Brain microvascular endothelial cell (primary cell): ENCODE data around the gene CEP41.
A peak's percentile ranks its signal among the peaks of the same experiment; 100 is the strongest.

Experiments used
- DNase-seq: peaks from one replicate; pipeline ENCODE4 v3.0.0-alpha.2; 2020
- H3K27ac ChIP-seq: fragments of 250-450 bp; sonication (Bioruptor Pico); 2 replicates; pipeline ENCODE4 v1.5.1; 2020; ENCODE audit warnings: mild to moderate bottlenecking, moderate library complexity
- H3K27me3 ChIP-seq: fragments of 250-450 bp; sonication (Bioruptor Pico); replicated peaks from 2 replicates; pipeline ENCODE4 v1.5.1; 2020; ENCODE audit warnings: mild to moderate bottlenecking
- H3K36me3 ChIP-seq: fragments of 250-450 bp; sonication (Bioruptor Pico); replicated peaks from 2 replicates; pipeline ENCODE4 v1.5.1; 2020; ENCODE audit warnings: mild to moderate bottlenecking
- H3K4me3 ChIP-seq: 2 replicates; pipeline ENCODE4 v1.5.1; 2011; ENCODE audit warnings: low read depth, mild to moderate bottlenecking, control low read depth, low read length, moderate library complexity
- in situ Hi-C: cut with HindIII; loops from 2 replicates; pipeline ENCODE4 v1.10.0; 2017; ENCODE audit warnings: low sequenced_read_pairs, low pct_ligation_motif_present
- TF ChIP-seq, protein P1 (sequence below): IDR thresholded peaks from 2 replicates; pipeline ENCODE4 v1.5.1; 2011; ENCODE audit warnings: low read depth, mild to moderate bottlenecking, moderate library complexity, low read length, control low read depth, inconsistent platforms; ENCODE audit errors: missing control alignments

CEP41 gene

GRCh38 chr7:130393841-130394411 is 46.9 kb downstream of the CEP41 start:
- no peak overlapping the region for H3K4me3 ChIP-seq
- in situ Hi-C loops: no loop called here

DNA sequence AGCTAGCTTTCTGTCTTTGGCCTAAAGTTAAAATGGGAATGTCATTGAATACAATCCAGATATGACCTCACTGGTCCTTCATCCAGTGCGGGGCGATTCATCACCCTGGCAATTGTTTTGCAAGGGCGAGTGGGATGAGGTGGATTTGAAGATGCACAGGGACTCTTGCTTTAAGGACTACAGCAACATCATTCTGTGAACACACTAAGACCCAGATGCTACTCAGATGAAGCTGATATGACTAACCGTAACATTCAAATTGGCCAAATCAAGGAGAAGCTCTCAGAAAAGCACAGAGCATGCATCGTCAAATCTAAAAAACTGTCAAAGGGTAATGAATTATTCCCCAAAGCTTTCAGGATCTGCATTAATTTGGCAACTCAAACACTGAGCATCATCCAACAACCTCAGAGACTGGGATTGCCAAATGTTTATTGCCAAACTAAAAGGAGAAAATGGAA is 47.7 kb downstream of the CEP41 start:
- no peak overlapping the region for H3K4me3 ChIP-seq

More at GRCh38 chr7:130393841-130394411, 46.9 kb downstream of the CEP41 start:
- no peak for DNase-seq
- H3K36me3 ChIP-seq: no peaks in the 10 kb centered on the region
- H3K27ac ChIP-seq: no peak overlapping the region
- no peaks in the 10 kb centered on the region for H3K27me3 ChIP-seq
- TF ChIP-seq, protein P1, sequence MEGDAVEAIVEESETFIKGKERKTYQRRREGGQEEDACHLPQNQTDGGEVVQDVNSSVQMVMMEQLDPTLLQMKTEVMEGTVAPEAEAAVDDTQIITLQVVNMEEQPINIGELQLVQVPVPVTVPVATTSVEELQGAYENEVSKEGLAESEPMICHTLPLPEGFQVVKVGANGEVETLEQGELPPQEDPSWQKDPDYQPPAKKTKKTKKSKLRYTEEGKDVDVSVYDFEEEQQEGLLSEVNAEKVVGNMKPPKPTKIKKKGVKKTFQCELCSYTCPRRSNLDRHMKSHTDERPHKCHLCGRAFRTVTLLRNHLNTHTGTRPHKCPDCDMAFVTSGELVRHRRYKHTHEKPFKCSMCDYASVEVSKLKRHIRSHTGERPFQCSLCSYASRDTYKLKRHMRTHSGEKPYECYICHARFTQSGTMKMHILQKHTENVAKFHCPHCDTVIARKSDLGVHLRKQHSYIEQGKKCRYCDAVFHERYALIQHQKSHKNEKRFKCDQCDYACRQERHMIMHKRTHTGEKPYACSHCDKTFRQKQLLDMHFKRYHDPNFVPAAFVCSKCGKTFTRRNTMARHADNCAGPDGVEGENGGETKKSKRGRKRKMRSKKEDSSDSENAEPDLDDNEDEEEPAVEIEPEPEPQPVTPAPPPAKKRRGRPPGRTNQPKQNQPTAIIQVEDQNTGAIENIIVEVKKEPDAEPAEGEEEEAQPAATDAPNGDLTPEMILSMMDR: no peak

DNA sequence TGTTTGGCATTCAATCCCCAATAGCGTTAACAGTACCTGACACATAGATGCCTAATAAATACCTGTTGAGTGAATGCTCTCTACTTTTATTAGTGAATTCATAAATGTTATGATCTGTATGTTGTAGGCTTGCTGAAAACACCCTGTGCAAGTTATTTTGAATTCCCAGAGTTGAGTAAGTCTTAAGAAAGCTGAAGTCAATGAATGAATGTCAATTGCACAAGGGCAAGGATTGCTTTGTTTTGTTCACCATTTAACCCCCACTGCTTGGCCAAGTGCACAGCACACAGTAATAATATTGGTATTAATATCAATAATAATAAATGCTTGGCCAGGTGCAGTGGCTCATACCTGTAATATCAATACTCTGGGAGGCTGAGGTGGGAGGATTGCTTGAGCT is 50.3 kb downstream of the CEP41 start:
- no peak for DNase-seq
- Histone ChIP-seq H3K4me3 (no peak overlapping the region), H3K27ac (no peak overlapping the region), H3K36me3 (no peaks in the 10 kb centered on the region), H3K27me3 (no peaks in the 10 kb centered on the region)
- in situ Hi-C loops: no loop called here
- TF ChIP-seq, protein P1: no peak

More for the DNA sequence above, 47.7 kb downstream of the CEP41 start:
- in situ Hi-C loops: no loop called here
- peak overlapping the region; percentile 51 for H3K27ac ChIP-seq
- DNase-seq: peak; percentile 26
- H3K36me3 ChIP-seq: no peaks in the 10 kb centered on the region
- TF ChIP-seq, protein P1: no peak
- H3K27me3 ChIP-seq: no peaks in the 10 kb centered on the region

- Histone ChIP-seq H3K4me3 (no peak overlapping the region), H3K36me3 (no peaks in the 10 kb centered on the region), H3K27ac (no peak overlapping the region), H3K27me3 (no peaks in the 10 kb centered on the region)
- in situ Hi-C loops: no loop called here
- DNase-seq: no peak
- TF ChIP-seq, protein P1: no peak
Observed at GRCh38 chr7:130388671-130389070, 52.1 kb downstream of the CEP41 start.

DNA sequence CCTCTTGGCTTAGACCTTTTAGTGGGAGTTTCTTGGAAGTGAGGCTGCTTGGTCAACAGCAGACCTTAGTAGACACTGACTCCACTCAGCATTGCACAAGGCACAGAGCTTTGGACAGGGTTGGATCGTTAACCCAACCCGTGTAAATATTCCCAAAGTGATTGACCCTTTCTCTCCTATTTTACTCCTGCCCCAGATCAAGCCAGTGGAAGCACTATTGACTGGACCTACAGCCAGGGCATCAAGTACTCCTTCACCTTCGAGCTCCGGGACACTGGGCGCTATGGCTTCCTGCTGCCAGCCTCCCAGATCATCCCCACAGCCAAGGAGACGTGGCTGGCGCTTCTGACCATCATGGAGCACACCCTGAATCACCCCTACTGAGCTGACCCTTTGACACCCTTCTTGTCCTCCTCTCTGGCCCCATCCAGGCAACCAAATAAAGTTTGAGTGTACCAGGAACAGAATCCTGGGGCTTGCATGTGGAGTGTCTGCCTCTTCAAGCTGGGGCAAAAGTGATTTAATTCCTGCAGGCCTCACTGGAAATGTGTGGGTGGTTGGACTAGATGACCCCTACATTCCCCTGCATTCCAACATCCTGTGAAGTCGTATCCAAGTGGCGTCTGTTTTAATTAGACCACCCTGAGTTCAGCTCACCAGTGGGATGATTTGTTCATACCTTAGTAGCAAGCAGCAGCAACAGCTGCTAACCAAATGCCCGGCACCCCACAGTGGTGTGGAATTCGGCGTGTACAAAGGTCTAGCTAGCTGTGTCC is 53.0 kb downstream of the CEP41 start:
- Histone ChIP-seq H3K36me3 (no peaks in the 10 kb centered on the region), H3K27me3 (no peaks in the 10 kb centered on the region), H3K4me3 (no peak overlapping the region), H3K27ac (peak overlapping the region; percentile 29)
- TF ChIP-seq, protein P1: no peak
- in situ Hi-C loops: no loop called here
- DNase-seq: peak; percentile 82

GRCh38 chr7:130387306-130387627 is 53.5 kb downstream of the CEP41 start:
- TF ChIP-seq, protein P1: no peak
- in situ Hi-C loops: no loop called here
- no peak overlapping the region for H3K27ac ChIP-seq

More at GRCh38 chr7:130387306-130387627, 53.5 kb downstream of the CEP41 start:
- DNase-seq: no peak
- Histone ChIP-seq H3K36me3 (no peaks in the 10 kb centered on the region), H3K4me3 (no peak overlapping the region), H3K27me3 (no peaks in the 10 kb centered on the region)
